GM18499 (cell line): ENCODE results near the gene CEP89.
"Not testable (repeated sequence)": the region's sequence is repeated elsewhere in the genome, so short reads cannot be mapped to it uniquely, and the experiment has no call there.

Experiments used
- ATAC-seq: cut with Tn5 transposase; IDR thresholded peaks from one replicate; pipeline ENCODE4 v1.9.1; 2021; ENCODE audit warnings: moderate number of reproducible peaks; ENCODE audit not compliant: insufficient read depth, unreplicated experiment

CEP89 gene

DNA sequence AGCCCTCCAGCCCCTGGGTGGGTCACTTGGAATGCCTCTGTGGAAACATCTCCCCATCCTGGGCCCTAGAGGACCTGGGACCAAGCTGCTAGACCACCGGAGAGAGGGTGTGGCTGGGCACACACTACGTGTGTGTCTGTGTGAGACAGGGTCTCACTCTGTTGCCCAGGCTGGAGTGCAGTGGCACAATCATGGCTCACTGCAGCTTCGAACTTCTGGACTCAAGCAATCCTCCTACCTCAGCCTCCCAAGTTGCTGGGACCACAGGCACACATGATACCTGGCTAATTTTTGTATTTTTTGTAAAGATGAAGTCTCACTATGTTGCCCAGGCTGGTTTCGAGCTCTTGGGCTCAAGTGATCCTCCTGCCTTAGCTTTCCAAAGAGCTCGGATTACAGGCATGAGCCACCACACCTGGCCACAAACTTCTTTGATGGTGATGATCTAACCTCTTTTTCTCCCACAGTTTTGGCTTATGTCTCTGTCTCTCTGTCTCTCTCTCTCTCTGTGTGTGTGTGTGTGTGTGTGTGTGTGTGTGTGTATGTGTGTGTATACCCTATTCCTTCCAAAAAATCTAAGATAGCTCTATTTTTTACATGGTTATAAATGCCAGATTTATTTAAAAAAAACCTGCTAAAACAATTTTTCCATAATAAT lies 70.1 kb downstream of the CEP89 start:
- no peak for ATAC-seq

DNA sequence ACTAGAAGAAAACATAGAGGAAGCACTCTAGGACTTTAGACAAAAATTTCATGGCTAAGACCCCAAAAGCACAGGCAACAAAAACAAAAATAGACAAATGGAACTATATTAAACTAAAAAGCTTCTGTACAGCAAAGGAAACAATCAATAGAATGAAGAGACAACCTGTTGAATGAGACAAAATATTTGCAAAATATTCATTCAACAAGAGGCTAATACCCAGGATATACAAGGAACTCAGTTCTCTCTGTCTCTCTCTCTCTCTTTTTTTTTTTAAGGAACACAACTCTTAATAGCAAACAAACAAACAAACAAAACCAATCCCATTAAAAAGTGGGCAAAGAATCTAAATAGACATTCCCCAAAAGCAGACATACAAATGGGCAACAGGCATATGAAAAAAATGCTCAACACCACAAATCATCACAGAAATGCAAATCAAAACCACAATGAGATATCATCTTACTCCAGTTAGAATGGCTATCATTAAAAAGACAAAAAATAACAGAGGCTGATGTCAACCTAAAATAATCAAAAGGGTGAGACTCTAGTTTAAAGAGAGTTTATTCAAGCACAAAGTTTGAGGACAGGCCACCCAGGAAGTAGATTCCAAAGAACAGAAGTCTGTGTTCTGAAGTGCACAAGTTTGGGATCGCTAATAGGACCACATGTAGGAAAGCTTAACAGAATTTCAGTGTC lies 75.1 kb downstream of the CEP89 start:
- ATAC-seq = no peak

DNA sequence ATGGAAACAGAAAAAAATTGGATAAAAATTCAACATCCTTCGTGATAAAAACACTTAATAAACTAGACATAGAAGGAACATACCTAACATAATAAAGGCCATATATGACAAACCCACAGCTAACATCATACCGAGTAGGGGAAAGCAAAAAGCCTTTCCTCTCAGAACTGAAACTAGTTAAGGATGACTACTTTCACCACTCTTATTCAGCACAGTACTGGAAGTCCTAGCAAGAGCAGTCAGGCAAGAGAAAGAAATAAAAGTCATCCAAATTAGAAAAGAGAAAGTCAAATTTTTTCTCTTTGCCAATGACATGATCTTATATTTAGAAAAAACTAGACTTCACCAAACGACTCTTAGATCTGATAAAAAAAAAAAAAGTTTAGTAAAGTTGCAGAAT lies 76.4 kb downstream of the CEP89 start:
- ATAC-seq = no peak

DNA sequence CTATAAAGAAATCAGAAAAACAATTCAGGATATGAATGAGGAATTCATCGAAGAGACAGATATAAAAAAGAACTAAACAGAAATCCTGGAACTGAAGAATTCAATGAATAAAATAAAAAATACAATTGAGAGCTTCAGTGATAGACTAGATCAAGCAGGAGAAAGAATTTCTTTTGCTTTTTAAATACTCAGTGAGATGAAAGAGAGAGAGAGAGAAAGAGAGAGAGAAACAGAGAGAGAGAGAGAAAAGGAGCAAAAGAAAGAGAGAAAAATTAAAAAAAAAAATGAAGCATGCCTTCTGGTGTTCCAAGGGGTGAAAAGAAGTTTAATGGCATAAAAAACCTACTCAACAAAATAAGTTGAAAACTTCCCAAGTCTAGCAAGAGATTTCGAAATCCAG lies 80.1 kb downstream of the CEP89 start:
- no peak for ATAC-seq

DNA sequence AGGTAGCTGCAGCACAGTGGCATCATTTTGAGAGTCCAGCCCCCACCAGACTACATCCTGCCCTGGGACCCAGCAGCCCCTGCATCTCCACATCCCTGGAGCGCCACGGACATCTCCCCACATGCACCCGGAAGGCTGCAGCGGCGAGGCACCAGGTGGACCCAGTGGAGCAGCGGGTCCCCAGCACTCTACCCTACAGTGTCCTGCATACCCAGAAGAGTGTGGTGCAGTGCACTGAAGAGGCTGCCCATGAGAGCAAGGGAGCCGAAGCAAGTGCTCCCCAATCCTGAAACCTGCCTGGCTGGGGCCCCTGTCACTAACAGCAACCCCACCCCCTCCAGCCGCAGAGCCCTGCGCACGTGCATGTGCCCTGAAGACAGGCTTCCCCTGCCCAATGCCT lies 80.9 kb downstream of the CEP89 start:
- ATAC-seq = no peak

DNA sequence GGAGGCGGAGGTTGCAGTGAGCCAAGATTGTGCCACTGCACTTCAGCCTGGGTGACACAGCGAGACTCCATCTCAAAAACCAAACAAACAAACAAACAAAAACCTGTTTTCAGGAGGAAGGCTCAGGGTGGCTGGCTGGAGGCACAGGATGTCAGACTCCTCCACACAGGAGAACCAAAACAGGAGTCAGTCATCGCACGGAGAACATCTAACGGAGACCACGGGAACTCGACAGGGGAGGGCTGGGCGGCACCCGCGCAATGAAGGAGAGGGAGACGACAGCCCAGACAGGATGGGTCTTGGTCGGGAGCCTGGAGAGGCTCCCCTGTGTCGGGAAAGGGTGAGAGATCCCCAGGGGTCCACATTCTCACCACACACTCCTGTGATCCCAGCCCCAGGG lies 81.4 kb downstream of the CEP89 start:
- no peak for ATAC-seq

DNA sequence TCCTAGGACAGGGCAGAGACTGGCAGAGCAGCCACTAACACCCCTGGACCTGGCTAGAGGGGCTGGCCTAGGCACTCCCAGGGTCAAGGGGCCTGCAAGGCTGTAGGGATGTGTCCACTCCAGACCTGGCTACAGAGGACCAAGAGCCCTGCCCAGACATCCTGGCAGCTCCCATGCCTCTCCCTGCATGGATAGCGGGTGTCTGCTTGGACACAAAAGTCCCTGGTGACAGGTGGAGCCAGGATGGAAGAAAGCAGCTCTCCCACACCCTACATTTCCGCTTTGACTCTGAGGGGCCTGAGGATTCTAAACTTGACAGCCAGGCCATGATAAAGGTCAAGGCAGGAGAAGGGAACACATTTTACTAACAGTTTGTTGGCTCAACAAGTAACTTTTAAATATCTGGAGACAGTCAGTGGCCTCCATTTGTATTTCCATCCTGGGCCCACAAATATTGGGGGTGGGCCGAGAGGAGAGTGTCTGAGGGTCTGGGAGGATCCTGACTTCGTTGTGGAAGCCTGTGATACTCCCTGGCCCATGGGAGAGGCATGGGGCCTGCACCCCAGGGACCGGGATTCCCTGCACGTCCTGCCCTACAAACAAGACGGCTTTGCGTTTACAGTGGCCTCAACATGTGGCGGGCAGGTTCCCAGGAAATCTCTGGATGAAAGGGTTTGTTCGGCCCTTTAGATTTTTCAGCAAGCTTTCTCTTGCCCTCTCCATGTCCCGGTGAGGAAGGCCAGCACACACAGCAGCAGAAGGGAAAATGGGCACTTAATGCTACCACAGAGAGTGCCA lies 82.4 kb downstream of the CEP89 start:
- ATAC-seq = no peak

DNA sequence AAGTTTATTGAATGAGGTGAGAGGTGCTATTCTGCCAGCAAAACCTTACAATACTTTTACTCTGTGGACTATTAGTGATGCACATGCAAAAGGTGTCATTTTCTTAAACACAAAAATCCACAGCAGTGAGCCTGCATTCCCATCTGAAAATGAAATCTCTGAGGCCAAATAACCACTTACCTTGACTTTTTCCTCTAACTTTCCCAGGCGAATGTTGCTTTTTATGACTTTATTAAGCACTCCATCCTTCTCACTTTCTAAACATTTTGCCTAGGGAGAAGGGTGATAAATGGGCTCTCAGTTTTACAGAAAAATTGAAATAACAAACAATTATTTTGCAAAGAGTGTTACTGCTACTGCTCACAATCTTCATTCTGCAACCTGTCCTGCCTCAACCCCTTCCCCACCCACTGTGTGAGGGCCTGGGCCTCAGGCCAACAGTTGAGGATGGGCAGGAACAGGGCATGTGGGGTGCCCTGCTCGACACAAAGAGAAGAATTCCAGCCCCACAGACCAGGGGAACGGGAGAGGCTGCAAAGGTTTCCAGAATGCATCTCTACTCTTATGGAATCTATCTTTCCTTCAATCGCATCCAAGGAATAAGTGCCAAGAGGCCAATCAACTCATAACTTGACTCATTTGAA lies 84.1 kb downstream of the CEP89 start:
- ATAC-seq = no peak

DNA sequence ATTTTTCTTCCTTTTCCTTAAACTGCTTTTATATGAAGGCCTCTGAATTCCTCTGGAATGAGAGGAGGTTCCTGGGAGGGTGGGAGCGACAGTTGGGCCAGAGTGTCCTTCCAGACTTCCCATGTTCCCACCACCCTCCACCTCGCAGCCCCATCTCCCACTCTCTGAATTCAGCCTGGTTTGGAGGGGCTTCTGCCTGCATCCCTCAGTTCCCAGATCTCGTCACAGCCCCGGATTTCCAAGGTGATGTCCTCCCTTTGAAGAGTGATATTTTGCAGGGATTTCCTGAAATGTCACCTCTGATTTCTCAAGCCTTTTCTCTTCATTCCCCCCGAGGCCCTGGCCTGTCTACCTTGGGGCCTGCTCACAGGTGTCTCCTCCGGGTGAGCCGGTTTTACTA lies 85.5 kb downstream of the CEP89 start:
- ATAC-seq = no peak

DNA sequence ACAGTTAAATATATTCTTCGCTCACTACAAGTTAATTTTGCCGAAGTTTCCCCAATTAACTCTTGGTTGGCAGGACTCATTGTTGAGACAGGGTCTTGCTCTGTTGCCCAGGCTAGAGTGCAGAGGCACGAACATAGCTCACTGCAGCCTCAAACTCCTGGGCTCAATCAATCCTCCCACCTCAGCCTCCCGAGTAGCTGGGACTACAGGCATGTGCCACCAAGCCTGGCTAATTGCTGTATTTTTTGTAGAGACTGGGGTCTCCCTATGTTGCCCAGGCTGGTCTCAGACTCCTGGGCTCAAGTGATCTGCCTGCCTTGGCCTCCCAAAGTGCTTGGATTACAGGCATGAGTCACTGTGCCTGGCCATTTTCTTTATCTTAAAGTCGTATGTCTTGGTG lies 86.5 kb downstream of the CEP89 start:
- ATAC-seq = not testable (repeated sequence)

DNA sequence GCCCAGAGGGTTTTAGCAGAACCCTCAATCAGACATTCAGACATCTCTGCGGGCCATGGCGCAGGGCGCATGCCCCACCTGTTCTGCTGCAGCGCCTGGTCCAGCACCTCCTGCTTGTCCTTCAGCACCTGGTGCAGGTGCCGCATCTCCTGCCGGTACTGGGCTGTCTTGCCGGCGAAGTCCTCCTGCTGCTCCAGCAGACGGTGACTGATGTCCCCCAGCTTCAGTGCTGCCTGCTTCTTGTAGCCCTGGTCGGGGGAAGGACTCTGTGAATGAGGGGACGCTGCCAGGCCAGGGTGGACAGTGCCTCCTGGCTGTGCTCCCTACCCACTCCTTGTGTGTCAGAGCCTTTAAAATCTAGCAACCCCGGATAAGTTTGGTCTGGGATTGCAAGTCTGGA lies 90.0 kb downstream of the CEP89 start:
- ATAC-seq = no peak

DNA sequence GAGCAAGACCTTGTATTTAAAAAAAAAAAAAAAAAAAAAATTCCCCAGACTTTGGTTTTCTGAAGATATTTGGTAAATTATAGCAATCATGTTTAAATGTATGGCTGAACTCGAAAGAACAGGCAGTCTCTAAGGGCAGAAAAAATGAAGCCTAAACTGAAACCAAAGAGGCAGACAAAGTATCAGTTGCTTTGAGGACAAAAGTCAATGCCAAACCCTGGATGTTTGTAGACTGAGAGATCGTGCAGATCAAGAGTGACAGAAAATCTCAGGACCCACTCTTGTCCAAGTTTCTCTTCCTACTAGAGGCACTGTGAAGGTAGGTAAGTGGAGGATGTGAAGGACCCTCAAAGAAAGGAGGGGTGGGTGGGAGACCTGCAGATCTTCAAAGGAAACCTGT lies 91.1 kb downstream of the CEP89 start:
- no peak for ATAC-seq

DNA sequence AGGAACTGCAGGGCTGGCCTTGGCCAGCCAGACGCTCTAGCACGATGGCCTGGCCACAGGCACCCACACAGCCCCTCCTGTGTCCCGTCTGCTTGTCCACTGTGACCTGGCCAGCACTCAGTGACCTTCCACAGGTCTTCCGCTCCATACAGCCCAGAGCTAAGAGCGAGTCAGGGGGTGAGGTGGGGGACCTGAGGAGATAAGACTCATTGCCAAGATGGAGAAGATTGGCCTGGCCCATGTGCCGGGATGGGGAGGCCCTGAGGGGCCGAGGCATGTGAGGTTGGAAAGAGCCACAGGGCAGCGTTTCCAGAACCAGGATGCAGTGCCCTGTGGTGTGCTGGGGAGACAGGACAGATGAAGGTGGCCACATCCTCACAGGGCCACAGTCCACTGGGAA lies 92.0 kb downstream of the CEP89 start:
- no peak for ATAC-seq

DNA sequence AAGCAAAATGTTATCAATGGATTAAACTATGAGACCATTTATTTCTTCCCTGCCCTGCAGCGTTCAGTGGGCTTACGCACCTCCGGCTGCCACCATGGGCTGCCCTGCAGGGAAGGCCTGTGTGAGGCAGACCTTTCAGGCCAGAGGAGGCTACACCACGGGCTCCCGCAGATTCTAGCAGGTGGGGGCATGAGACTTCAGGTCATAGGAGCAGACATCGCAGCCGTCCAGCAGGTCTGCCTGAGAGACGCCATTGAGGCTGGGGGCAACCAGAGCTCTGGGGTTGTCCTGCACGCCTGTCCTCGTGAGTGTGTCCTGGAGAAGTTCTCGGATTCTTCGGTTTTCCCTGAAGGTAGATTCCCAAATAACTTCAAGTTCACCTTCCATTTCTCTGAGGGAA lies 92.8 kb downstream of the CEP89 start:
- no peak for ATAC-seq

DNA sequence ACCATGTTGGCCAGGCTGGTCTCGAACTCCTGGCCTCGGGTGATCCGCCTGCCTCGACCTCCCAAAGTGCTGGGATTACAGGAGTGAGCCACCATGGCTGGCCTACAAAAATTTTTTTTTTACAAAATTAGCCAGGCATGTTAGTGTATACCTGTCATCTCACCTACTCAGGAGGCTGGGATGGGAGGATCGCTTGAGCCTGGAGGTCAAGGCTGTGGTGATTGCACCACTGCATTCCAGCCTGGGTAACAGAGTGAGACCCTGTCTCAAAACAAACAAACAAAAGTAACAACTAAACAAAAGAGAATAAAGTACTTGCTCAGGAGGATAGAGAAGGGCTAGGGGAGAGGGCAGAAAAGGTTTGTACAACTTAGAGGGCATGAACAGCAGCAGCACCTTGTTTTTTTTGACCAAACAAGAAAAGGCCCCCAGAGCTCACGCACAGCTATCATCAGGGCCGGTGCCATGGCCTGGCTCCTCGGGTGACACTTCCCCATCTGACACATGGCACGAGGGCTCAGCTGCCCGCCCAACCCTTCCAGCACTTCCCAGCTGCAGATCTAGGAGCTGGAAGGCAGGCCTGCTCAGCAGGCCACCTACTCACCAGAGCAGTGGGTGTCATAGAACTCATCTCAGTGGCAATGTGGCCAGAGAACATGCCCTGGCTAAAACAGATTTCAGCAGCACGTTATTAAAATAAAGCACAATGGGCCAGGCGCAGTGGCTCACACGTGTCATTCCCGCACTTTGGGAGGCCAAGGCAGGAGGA lies 93.6 kb downstream of the CEP89 start:
- ATAC-seq = no peak

DNA sequence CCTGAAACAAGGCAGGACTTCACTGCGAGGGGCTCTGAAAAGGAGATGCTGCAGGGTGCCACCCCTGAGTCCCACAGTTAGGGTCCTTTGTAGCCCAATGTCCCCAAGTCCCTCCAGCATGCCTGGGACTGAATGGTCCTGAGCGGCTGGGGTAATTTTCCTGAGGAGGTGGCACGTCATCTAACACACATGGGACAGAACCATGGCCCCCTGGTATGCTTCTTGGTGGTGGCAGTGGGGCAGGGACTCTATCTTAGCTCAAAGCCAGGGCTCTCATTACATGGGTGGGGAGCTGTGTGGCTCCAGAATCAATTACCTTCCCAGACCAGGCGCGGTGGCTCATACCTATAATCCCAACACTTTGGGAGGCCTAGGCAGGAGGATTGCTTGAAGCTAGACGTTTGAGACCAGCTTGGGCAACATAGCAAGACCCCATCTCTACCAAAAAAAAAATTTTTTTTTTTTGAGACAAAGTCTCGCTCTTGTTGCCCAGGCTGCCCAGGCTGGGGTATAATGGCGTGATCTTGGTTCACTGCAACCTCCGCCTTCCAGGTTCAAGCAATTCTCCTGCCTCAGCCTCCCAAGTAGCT lies 94.3 kb downstream of the CEP89 start:
- ATAC-seq = no peak

DNA sequence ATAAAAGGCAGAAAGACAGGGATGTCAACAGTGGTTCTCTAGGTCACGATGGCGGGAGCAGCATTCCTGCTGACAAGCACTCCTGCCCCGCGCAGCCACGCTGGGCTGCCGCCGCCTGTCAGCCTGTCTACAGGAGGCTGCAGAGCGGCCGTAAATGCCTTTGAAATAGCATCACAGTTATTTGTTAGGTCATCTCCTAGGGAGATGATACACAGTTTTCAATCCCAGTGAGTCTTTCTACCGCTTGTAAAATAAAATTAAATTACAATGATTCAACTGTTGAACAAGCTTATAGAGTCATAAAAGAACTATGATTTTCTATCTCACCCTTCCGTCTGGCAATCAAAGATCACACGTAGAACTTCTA lies 94.9 kb downstream of the CEP89 start:
- no peak for ATAC-seq

DNA sequence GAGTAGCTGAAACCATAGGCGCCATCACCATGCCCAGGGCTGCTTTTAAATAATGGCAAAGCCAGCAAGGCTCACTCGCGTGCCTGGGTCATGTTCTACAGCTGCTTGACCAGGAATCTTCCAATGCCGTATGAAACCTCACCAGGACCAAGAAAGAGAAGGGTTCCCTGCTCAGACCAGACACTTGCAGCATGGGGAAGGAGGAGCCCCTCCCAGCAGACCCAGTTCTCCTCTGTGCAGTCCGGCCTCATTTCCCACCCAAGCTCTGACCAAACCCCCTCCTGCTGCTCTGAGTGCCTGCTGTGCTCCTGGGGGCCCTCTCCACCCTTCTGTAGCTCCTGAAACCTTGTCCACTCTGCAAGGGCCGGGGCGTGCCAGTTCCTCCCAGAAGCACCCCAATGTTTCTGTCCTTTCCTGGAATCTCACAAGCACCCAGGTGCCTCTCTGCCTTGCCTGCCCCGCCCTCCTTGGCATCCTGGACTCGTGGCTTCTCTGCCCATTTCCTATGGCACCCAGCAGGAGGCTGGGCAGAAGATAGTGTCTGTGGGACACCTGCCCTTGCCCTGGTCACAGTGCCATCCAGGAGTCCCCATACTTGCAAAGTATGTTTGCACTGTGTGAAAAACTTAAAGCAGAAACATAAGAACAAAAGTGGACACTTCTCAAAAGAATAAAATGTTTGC lies 95.4 kb downstream of the CEP89 start:
- no peak for ATAC-seq

DNA sequence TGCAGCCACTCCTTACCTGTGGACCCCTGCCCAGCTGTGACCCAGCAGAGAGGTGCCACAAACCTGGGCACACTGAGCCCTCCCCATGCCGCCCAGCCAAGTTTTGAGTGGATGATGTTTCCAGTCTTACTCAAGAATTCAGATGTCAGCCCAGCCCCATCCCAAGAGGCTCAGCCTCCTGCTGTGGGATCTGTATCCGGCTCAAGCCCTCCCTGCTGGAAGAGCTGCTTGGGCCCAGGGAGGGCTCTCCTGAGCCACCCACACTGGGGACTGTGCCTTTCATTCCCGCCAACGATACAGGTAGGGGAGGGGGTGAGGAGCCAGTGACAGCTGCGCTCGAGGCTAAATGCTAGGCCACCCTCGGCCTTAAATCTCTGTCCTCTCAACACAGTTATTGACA lies 96.3 kb downstream of the CEP89 start:
- ATAC-seq = no peak
